GM18907 (cell line): Measurements from ENCODE around the gene CCDC12.

ENCODE experiments used
- ATAC-seq: cut with Tn5 transposase; IDR thresholded peaks from one replicate; pipeline ENCODE4 v1.9.1; 2021; ENCODE audit warnings: mild to moderate bottlenecking, moderate library complexity; ENCODE audit not compliant: unreplicated experiment

The CCDC12 gene

DNA sequence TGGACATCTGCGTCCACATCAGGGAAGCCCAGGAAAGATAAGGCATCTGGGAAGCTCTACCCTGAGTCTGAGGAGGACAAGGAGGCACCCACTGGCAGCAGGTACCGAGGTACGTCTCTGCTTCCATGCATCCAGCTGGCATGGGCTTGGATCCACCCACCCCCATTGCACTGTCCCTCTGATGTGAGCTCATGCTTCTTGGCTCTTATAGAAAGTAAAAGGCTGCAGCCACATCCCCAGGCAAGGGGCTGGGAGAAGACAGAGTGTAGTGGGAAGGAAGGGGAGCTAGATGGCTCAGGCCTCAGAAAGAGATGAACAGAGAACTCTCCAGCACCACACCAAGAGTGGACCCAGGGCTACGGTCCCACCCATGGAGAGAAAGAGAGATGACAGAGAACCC, 80.8 kb downstream of the CCDC12 start:
- no peak for ATAC-seq

DNA sequence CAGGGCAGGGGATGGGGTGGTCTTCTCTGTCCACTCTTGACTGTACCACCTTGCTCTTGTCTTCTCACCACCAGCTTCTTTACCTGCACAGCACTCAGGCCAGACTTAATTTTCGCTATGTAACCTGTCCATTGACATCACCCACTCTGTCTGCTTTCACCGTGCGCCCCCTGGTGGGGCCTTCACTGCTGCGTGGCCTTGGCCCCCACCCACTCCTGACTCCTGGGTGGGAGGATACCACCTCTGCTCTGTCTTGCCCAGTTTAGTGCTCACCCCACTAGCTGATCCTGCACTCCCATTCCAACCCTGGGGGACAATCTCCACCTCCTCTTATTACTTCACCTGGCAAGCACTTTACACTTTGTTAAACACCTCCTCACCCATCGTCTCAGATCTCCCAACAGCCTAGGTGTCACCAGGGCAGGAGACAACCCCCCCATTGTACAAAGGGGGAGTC, 81.3 kb downstream of the CCDC12 start:
- ATAC-seq, result no peak

DNA sequence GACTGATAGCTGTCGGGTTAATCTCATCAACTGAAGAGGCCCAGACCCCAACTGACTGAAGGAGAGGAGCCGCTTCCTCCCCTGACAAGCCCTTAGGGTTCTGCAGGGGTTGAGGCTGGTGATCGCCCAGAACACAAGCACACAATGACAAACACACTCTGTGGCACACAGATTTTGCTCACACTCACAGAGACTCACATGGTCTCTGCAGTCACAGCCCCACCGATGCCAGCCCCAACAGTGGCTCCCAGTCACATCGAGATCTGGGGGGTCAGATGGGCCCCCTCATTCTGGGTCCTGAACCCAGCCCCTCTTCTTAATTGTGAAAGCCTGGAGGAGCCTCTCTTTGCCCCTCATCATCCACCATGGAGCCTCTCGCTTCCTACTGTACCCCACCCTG, 82.3 kb downstream of the CCDC12 start:
- ATAC-seq, result no peak

DNA sequence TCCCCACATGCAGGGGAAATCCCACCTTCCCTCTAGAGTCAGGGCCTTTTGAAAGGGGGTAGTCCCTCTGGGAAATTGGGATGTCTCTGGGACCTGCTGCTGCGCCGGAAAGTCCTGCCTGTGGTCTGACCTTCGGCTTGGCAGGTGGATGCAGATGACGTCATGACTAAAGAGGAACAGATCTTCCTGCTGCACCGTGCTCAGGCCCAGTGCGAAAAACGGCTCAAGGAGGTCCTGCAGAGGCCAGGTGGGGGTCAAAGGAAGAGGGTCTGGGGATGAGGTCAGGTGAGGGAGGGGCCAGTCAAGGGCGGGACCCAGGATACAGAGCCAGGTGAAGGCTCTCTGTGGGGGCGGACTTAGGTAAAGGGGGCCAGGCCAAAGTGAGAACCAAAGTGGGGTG, 82.8 kb downstream of the CCDC12 start:
- ATAC-seq, result no peak

DNA sequence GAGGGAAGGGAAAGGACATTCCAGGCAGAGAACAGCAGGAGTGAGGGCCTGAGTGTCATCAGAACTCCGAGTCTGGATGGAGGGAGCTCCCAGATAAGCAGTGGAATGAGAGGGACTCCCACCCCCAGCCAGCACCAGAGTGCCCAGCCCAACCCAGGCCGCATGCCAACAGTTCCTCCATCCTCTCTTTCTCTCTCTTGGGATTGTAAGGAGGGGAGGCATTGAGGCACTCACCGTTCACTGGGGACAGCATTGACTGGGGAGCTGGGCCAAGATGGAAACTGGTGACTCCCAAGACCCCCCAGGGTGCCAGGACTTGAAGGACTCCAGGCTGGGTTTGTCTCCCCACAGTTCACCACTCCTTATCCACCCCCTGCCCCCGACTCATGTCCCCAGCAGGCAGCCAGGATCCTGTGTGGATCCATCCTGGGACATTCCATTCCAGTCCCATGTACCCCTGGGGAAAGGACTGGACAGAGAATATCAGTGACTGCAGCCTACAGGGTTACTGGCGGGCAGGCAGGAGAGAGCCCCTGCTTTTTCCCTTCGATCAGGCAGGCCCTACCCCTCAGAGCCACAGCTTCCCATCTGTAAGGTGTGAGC, 83.3 kb downstream of the CCDC12 start:
- ATAC-seq, result no peak

DNA sequence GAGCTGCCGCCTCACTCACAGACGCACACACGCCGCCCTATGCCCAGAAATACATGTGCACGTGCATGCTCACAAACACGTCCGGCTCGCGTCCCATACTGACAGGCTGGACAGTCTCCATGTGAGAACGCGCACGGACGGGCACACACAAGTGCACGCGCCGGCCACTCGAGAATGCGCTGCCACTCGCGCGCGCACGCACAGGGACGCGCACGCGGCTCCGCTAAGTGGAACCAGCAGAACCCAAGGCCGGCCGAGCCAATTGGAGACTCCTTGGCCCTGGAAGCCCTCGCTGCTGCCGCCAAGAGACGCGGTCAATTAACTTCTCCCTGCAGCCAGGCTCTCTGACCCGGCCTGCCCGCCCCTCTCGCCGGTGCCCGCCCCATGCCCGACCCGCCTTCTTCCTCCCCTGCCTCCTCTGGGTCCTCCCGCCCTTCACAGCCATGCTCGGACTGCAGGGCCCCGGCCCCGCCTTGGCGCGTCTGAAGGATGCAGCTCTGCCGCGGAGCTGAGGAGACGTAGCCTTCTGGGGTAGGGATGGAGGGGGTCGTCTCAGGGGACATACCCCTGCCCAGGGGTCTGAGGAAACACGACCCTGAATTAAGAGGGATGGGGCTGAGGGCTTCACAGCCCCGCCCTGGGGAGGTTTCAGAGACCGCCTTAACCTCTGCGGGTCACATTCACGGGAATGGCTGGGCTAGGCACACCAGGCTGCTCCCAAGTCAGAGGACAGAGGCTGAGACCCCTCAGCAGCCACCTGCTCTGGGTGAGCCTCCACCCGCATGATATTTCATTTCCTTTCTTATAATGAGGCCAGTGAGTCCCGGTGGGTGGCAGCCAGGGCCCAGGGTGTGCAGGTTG, 84.0 kb downstream of the CCDC12 start:
- no peak for ATAC-seq

DNA sequence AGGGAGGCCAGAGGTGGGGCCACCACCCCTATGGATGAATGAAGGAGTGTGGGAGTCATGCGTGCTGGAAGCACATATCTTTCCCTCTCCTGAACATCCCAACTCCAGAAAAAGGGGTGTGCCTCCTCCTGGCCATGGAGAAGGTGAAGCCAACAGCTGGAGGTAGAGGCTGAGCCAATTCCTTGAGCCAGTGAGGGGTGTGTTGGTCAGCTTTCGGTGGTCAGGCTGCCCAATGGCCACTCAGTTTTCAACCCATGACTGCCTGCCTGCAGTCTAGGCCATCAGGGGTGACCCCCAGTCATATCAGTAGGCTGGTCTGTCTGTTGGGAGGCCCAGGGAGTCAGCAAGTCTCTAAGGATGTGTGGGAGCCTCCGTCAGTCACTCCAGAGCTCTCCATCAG, 85.4 kb downstream of the CCDC12 start:
- ATAC-seq, result no peak

DNA sequence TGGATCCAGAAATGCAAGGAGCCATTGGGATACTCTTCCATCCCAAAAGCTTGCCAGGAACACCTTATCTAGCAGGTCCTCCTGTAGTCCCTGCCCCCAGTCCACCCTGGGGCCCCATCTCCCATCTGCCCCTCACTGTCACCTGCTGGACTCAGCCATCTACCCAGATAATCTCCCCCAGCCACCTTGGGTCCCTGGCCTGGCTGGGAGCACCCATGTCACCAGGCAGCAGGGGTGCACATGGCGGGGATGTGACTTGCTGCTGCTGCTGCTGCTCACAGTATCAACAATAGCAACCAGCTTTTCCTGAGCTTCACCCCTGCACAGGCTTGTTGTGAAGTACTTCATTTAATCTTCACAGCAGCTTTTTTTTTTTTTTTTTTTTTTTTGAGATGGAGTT, 86.4 kb downstream of the CCDC12 start:
- no peak for ATAC-seq

DNA sequence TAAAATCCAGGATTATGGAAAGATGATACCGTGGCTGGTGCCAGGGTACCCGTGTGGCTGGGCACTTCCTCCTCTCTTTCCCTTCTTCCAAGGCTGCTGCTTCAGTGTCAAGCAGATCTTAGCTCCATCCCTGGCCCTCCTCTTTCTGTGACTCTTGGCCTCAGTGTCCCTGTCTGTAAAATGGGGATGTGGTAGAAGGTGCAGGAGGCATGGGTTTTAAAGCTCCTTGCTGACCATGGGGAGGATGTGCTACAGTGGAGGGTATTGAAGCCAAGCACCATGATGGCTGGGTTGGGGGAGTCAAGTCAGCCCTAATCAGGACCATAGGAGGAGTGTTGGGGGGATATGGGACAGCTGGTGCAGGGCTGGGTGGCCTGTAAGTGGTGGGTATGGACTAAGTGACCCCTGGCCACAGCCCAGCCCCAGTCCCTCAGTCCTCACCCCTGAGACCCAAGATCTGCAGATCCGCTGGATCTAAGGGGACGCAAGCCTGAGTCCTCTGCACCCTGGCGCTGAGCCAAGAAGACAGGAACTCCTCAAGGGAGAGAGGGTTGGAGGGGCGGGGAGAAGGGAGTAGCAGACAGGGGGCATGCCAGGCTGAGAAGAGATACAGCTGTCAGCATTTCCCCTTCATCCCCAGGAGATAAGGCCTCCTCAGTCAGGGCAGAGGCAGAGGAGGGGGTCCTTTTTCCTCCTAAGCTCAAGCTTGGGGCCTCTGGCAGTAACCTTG, 87.0 kb downstream of the CCDC12 start:
- no peak for ATAC-seq

DNA sequence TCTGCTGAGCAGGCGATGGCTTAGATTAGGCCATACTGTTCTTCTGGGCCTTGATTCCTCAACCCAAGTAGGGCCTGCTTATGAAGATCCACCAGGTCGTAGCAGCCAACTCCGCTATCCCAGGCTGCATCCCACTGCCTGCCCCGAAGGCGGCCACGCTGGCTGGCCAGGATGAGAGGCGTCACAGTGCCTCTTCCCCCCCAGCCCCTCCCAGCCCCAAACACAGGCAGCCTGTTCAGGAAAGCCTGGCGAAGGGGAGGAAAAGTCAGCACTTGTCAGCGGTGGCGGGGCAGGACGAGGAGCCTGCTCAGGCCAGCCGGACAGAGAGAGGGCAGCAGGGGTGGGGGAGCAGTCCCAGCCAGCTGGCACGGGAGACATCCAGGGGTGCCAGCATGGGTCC, 87.8 kb downstream of the CCDC12 start:
- ATAC-seq, result no peak

DNA sequence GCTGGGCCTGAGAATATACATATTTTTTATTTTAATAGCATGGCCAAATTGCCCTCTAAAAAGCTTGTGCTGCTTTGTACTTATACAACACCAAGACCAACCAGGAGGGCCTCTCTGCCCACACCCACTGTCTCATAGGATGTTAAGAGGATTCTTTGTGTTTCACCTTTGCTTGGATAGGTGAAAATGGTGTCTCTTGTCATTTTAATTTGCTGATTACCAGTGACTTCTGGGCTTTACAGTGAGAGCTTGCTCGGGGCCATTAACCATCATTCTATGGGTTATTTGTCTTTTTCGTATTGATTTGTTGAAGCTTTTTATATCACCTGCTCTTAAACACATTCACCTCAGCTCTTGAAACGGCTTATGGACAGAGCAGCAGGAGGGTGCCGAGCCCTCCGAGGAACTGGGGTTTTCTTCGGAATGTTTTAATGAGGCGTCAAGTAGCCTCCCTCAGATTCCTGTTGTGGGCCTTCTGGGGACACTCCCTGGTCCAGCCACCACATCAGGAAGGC, 88.5 kb downstream of the CCDC12 start:
- ATAC-seq, result no peak

DNA sequence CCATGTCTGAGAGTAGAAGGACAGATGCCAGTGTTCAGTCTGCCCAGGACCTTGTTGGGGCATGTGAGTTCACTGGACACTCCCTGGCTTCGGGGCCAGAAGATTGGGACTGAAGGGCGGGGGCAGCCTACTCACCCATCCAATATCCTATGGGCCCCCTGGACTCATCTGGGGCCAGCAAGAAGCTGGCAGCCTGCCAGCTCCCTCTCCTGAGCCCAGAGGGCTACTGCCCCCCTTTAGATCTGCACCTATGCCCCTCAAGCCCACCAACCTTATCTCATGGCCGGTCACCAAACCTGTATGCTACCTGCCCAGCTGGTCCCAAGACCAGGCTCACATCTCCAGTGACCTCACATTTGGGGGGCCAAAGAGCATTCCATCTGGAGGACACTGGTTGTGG, 90.9 kb downstream of the CCDC12 start:
- no peak for ATAC-seq

DNA sequence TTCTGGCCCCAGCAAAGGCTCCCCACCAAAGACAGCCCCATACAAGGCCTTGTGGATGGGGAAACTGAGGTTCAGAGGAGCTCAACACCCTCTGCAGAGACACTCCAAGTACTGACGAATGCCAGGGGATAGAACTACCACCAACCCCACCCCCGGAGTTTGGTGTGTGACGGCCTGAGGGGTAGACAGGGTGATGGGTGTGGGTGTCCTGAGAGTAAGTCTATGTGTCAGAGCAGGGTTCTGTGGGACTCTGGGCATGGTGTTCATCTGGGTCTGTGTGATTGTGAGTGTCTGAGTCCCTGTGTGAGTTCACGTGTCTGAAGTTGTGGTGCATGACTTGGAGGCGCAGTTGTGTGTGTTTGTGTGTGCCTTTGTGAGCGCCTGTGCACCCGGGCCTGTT, 91.6 kb downstream of the CCDC12 start:
- no peak for ATAC-seq

DNA sequence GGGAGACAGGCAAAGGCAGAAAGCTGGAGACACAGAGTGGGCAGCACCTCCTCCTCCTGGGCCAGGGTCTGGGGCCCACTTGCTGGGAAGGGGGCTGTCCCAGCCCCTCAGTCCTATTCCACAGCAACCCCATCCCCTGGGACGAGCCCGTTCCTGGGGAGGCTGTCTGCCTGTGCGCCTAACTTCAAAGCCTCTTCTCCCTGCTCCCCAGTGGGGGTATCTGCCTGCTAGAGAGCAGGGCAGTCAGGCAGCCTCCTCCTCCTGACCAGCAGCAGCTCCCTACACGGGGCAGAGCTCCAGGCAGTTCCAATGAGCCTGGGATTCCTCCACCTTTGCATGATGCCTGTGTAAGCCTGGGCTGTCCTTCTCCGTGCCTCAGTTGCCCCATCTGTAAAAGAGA, 92.1 kb downstream of the CCDC12 start:
- ATAC-seq, result no peak

DNA sequence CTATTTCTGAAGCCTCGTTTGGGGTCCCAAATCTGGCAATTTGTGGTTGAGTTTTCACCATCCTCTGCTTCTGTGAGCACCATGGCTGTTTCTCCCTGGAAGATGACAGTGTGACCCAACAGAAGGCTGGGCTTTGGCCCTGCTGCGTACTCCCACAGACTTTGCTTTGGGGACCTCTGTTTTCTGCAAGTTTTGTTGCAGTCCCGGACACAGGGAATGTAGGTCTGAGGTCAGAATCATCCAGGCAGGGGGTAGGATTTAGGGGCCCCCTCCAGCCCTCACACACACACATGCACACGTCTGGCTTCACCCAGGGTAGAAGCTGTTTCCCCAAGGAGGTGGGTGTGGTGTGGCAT, 92.7 kb downstream of the CCDC12 start:
- no peak for ATAC-seq

DNA sequence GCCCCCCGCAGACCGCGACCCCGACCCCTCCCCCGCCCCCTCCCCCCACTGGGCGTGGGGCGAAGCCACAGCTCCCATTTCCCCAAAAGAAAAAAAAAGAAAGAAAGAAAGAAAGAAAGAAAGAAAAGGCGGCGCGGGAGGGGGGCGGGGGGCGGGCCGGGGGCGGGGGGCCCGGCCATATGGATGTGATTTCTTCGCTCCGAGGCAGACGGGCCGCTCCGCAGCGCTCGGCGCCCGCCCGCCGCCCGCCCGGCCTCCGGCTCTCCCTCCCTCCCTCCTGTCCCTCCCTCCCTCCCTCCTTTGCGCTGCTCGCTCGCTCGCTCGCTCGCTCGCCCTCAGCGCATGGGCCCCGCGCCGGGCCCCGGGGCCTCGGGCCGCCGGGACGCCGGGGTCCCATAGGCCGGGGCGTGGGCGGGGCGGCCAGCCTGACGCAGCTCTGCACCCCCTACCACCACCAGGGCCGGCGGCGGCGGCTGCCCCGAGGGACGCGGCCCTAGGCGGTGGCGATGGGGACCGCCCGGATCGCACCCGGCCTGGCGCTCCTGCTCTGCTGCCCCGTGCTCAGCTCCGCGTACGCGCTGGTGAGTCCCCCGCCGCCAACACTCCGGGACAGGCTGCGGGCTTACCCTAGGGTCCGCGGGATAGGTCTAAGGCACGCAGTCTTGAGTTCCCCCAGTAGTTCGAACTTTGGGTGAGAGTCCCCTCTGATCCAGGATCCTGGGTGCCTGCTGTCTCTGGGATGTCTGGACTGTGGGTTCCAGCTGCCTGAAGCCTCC, 93.3 kb downstream of the CCDC12 start:
- no peak for ATAC-seq

DNA sequence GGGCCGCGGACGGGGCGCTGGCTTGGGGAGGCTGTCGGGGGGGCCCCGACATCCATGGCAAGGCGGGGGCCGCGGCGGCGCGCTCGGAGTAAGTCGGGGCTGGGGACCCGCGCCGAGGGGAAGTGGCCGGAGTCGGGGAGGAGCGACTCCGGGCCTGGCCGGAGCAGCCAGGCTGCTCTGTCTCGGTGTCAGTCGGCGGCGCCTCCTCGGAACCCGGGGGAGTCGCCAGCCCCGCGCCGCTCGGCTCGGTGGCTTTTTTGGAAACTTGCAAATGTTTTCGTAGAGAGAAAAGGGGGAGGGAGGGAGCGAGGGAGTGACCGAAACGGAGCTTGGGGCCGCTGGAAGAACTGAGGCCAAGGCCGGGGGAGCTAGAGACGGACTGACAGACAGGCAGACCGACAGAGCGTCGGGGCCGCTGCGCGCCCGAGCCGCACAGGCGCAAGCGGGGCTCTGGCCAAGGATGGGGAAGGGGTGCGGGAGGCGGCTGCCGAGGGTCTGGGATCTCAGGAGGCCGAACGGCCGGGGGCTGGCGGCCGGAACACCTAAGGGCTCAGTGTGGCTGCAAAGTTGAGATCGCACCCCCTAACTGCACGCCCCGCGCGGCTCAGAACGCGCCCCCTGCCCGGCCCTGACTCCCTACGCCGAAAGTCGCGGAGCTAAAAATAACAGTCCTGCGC, 94.0 kb downstream of the CCDC12 start:
- no peak for ATAC-seq

DNA sequence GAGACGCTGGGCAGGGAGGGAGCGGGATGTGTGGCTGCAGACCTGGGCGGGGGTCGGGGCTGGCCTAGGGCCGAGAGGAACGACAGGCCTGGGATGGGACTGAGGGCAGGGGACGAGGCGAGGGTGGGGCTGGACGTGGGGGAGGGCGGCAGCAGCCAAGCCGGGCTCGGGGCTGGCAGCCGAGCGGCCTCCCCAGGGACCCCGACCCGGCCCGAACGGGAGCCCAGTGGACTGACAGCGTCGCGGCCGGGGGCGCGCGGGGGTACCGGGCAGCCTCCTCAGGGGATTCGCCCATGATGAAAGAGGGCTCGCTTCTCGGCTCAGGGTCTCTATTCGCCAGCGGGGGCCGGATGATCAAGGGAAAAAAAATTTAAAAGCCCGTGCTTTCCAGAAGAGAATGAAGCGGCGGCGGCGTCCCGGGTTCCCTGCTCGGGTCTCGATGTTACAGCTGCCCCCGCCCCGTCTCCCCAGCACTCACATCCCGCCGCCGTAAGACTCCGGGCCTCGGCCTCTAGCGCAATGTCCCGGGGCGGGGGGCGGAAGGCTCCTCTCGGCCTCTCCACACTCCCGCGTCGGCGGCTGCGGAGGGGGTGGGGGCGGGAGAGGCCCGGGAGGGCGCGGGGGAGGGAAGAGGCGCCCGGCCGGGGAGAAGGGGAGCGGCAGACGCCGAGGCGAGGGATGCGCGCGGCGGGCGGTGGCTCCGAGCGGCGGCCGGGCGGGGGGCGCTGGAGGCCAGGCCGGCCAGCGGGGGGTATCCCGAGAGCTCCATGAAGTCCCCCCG, 94.8 kb downstream of the CCDC12 start:
- no peak for ATAC-seq

DNA sequence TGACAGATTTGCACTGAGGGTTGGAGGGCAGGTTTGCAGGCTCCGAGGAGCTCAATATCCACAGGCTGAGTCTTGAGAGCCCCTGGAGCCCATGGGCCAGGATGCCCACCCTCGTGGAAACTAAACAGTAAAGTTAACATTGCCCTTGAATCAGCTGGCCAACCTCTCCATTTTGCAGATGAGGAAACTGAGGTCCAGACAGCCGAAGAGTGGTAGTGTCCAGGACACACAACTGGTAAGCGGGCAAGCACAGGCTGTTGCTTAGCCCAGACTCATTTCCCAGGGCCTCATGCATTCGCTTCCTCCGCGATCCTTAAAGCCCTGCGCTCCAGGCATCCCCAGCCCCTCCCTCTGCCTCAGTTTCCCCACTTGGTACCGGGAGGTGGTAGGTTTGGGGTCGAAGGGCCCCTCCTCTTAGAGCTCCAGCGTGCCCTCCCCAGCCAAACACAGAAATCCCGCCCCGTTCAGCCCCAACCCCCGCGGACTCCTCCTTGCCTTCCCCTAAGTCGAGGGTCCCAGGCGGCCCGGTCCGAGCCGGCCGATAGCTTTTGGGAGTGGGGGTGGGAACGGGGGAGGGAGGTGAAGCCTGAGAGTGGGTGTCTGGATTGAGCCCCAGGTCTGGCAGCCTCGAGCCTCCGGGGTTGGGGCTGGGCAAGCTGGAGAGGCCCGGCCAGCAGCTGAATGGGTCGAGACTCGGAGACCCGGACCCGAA, 95.5 kb downstream of the CCDC12 start:
- no peak for ATAC-seq
